DND-41 (cell line): ENCODE results near the gene CDKN2B.

Experiments
- ATAC-seq: fragments of 200-7000 bp; cut with Tn5 transposase; 3 replicates; pipeline ENCODE4 v1.9.1; 2021; ENCODE audit warnings: low read depth; ENCODE audit not compliant: insufficient read depth
- DNase-seq: peaks from one replicate; pipeline ENCODE4 v3.0.0-alpha.2; 2020
- H2AFZ ChIP-seq: 2 replicates; pipeline ENCODE4 v1.6.0; 2012; ENCODE audit warnings: low read depth, low read length
- H3K27ac ChIP-seq: 2 replicates; pipeline ENCODE4 v1.5.1; 2012; ENCODE audit warnings: low read length, inconsistent platforms
- H3K27me3 ChIP-seq: fragments of 200-600 bp; sonication (generic); 2 replicates; pipeline ENCODE4 v1.6.0; 2012; ENCODE audit warnings: low read length, mild to moderate bottlenecking, inconsistent platforms; ENCODE audit not compliant: insufficient read depth, poor library complexity
- H3K36me3 ChIP-seq: 2 replicates; pipeline ENCODE4 v1.5.1; 2012; ENCODE audit warnings: low read length, inconsistent platforms; ENCODE audit not compliant: insufficient read depth
- H3K4me1 ChIP-seq: 2 replicates; pipeline ENCODE4 v1.5.1; 2012; ENCODE audit warnings: mild to moderate bottlenecking, low read length; ENCODE audit not compliant: insufficient read depth
- H3K4me2 ChIP-seq: 2 replicates; pipeline ENCODE4 v1.6.0; 2012; ENCODE audit warnings: mild to moderate bottlenecking, moderate library complexity, low read length, inconsistent platforms; ENCODE audit not compliant: insufficient read depth
- H3K4me3 ChIP-seq, 2 experiments: fragments of 200-600 bp in 1 of 2; shearing (Covaris generic) in 1 of 2; 2 replicates each; pipeline ENCODE4 v1.5.1; 2012 to 2016; ENCODE audit warnings: inconsistent platforms in 2 of 2, low read length in 2 of 2, mild to moderate bottlenecking in 2 of 2, low read depth in 1 of 2, moderate library complexity in 1 of 2
- H3K79me2 ChIP-seq: 2 replicates; pipeline ENCODE4 v1.6.0; 2012; ENCODE audit warnings: low read length, inconsistent platforms; ENCODE audit not compliant: insufficient read depth
- H3K9ac ChIP-seq: 2 replicates; pipeline ENCODE4 v1.6.0; 2012; ENCODE audit warnings: low read depth, mild to moderate bottlenecking, inconsistent platforms, low read length, moderate library complexity
- H3K9me3 ChIP-seq: 2 replicates; pipeline ENCODE4 v1.5.1; 2012; ENCODE audit warnings: low read length, moderate library complexity, mild to moderate bottlenecking, inconsistent platforms; ENCODE audit not compliant: insufficient read depth, severe bottlenecking
- H4K20me1 ChIP-seq: 2 replicates; pipeline ENCODE4 v1.6.0; 2012; ENCODE audit warnings: low read length; ENCODE audit not compliant: insufficient read depth
- CTCF ChIP-seq: IDR thresholded peaks from 2 replicates; pipeline ENCODE4 v1.5.1; 2012; ENCODE audit warnings: borderline replicate concordance, low read length, moderate library complexity, mild to moderate bottlenecking; ENCODE audit not compliant: poor library complexity, severe bottlenecking; ENCODE audit errors: extremely low read depth
- EZH2 ChIP-seq: IDR thresholded peaks from 3 replicates; pipeline ENCODE4 v1.6.1; 2012; ENCODE audit warnings: borderline replicate concordance, low read depth, mild to moderate bottlenecking, moderate library complexity, low read length, inconsistent platforms; ENCODE audit not compliant: severe bottlenecking

Gene CDKN2B

GRCh38 chr9:21993893-21994555 is 15.1 kb downstream of the CDKN2B start, which contains the start of gene CDKN2A:
CDKN2A (minus strand) TSS chr9:21994392.
- Histone ChIP-seq H3K27me3 (no peaks in the 10 kb centered on the region), H3K9ac (peak within 1 kb of the TSS; percentile 97), H2AFZ (peak within 1 kb of the TSS; percentile 64), H3K4me2 (peak within 1 kb of the TSS; percentile 74), H3K4me3 (peak within 1 kb of the TSS; percentile 53 to 71), H3K36me3 (peaks cover 43% of the 10 kb centered on the region), H3K4me1 (peaks cover 57% of the 10 kb centered on the region), H3K79me2 (peaks cover 97% of the 10 kb centered on the region), H3K27ac (peak within 1 kb of the TSS; percentile 99), H3K9me3 (no peaks in the 10 kb centered on the region), H4K20me1 (peaks cover 26% of the 10 kb centered on the region; the same call in 1 of the 2 replicates)
- TF ChIP-seq EZH2 (no peak), CTCF (peak; percentile 44)
- peak; percentile 67 for ATAC-seq
- no peak for DNase-seq

- Histone ChIP-seq H4K20me1 (peaks cover 24% of the 10 kb centered on the region; the same call in 1 of the 2 replicates), H3K4me1 (peaks cover 57% of the 10 kb centered on the region), H3K4me2 (peak overlapping the region; percentile 74), H3K27ac (peak overlapping the region; percentile 89), H3K4me3 (peak overlapping the region; percentile 39 to 71; a peak in 3 of 4 replicates), H2AFZ (peak overlapping the region; percentile 63; the same call in 1 of the 2 replicates), H3K9me3 (no peaks in the 10 kb centered on the region), H3K36me3 (peaks cover 46% of the 10 kb centered on the region), H3K79me2 (peaks cover 97% of the 10 kb centered on the region), H3K9ac (peak overlapping the region; percentile 97), H3K27me3 (no peaks in the 10 kb centered on the region)
- DNase-seq (no peak), ATAC-seq (no peak)
- TF ChIP-seq CTCF, result no peak
- TF ChIP-seq EZH2, result no peak
These were observed 16.1 kb downstream of the CDKN2B start for GRCh38 chr9:21993007-21993406.

GRCh38 chr9:21991072-21991959 is 17.8 kb downstream of the CDKN2B start:
- Histone ChIP-seq H3K4me2 (peak overlapping the region; percentile 74), H3K79me2 (peaks cover 97% of the 10 kb centered on the region)

More at GRCh38 chr9:21991072-21991959, 17.8 kb downstream of the CDKN2B start:
- Histone ChIP-seq H3K9me3 (no peaks in the 10 kb centered on the region), H4K20me1 (peaks cover 13% of the 10 kb centered on the region; the same call in 1 of the 2 replicates), H3K9ac (peak overlapping the region; percentile 97), H2AFZ (no peak overlapping the region), H3K27ac (peak overlapping the region; percentile 72), H3K4me1 (peaks cover 57% of the 10 kb centered on the region), H3K36me3 (peaks cover 33% of the 10 kb centered on the region), H3K27me3 (no peaks in the 10 kb centered on the region), H3K4me3 (peak overlapping the region; percentile 39 to 71)
- ATAC-seq, result no peak
- TF ChIP-seq CTCF (no peak), EZH2 (no peak)
- DNase-seq, result no peak
